HepG2 (cell line): ENCODE results near the gene POLR1D. TPM values are rescaled to one million over a fixed set of nuclear protein-coding genes. Genes with fewer than 3 reads are reported as not detected.

Experiments used
- BATF2 ChIP-seq: sonication (generic); formaldehyde crosslinking; IDR thresholded peaks from 2 replicates; pipeline ENCODE4 v1.8.0; 2022; ENCODE audit warnings: mild to moderate bottlenecking, missing genetic modification reagents, moderate library complexity
- E2F2 ChIP-seq: sonication (generic); formaldehyde crosslinking; IDR thresholded peaks from 2 replicates; pipeline ENCODE4 v1.4.0; 2020; ENCODE audit warnings: missing genetic modification reagents, borderline replicate concordance
- HMG20B ChIP-seq: conservative IDR thresholded peaks from 2 replicates; pipeline ENCODE4 v1.6.1; 2016; ENCODE audit warnings: missing genetic modification reagents, missing compliant biosample characterization
- HNF4A ChIP-seq: sonication (generic); formaldehyde crosslinking; IDR thresholded peaks from 2 replicates; pipeline ENCODE4 v1.4.0; 2020; ENCODE audit warnings: missing genetic modification reagents
- ISL2 ChIP-seq: sonication (generic); formaldehyde crosslinking; IDR thresholded peaks from 2 replicates; pipeline ENCODE4 v1.5.0; 2020; ENCODE audit warnings: missing genetic modification reagents
- MEF2D ChIP-seq: sonication (generic); formaldehyde crosslinking; IDR thresholded peaks from 2 replicates; pipeline ENCODE4 v1.5.1; 2020; ENCODE audit warnings: mild to moderate bottlenecking, missing genetic modification reagents
- MTF1 ChIP-seq: sonication (generic); formaldehyde crosslinking; IDR thresholded peaks from 2 replicates; pipeline ENCODE4 v1.5.0; 2020; ENCODE audit warnings: missing genetic modification reagents
- NAIF1 ChIP-seq: sonication (generic); formaldehyde crosslinking; IDR thresholded peaks from 2 replicates; pipeline ENCODE4 v1.5.0; 2020; ENCODE audit warnings: mild to moderate bottlenecking, missing genetic modification reagents, borderline replicate concordance
- NPAS2 ChIP-seq: sonication (generic); formaldehyde crosslinking; IDR thresholded peaks from 2 replicates; pipeline ENCODE4 v1.8.0; 2022; ENCODE audit warnings: mild to moderate bottlenecking, missing genetic modification reagents, borderline replicate concordance
- NR2F1 ChIP-seq, 2 experiments: fragments of 450-650 bp in 1 of 2; formaldehyde crosslinking in 1 of 2; IDR thresholded peaks; 2 replicates each; pipeline versions ENCODE4 v1.5.0 to v1.6.1; 2016 to 2020; ENCODE audit warnings: mild to moderate bottlenecking in 1 of 2, missing compliant biosample characterization in 1 of 2, missing genetic modification reagents in 1 of 2, moderate library complexity in 1 of 2
- PHF20 ChIP-seq: sonication (generic); formaldehyde crosslinking; IDR thresholded peaks from 2 replicates; pipeline ENCODE4 v1.5.0; 2020; ENCODE audit warnings: mild to moderate bottlenecking, missing genetic modification reagents
- POLR2G ChIP-seq: fragments of 200-400 bp; formaldehyde crosslinking; IDR thresholded peaks from 2 replicates; pipeline ENCODE4 v1.6.1; 2018; ENCODE audit warnings: mild to moderate bottlenecking, low read depth, low read length, moderate library complexity
- RARA ChIP-seq: IDR thresholded peaks from 2 replicates; pipeline ENCODE4 v1.6.1; 2016; ENCODE audit warnings: missing genetic modification reagents, missing compliant biosample characterization
- SMARCE1 ChIP-seq: fragments of 450-650 bp; IDR thresholded peaks from 2 replicates; pipeline ENCODE4 v1.6.1; 2017; ENCODE audit warnings: borderline replicate concordance
- SPEN ChIP-seq: sonication (generic); formaldehyde crosslinking; IDR thresholded peaks from 2 replicates; pipeline ENCODE4 v1.5.1; 2020; ENCODE audit warnings: low read depth, mild to moderate bottlenecking, missing genetic modification reagents
- SSRP1 ChIP-seq: IDR thresholded peaks from 2 replicates; pipeline ENCODE4 v1.6.1; 2016; ENCODE audit warnings: control low read depth
- ZBTB21 ChIP-seq: sonication (generic); formaldehyde crosslinking; IDR thresholded peaks from 2 replicates; pipeline ENCODE4 v1.4.0; 2020; ENCODE audit warnings: missing genetic modification reagents
- ZBTB26 ChIP-seq: IDR thresholded peaks from 2 replicates; pipeline ENCODE4 v1.6.1; 2016; ENCODE audit warnings: missing compliant biosample characterization, missing genetic modification reagents, borderline replicate concordance
- ZBTB7A ChIP-seq: sonication (generic); formaldehyde crosslinking; IDR thresholded peaks from 2 replicates; pipeline ENCODE4 v1.8.0; 2022; ENCODE audit warnings: mild to moderate bottlenecking, missing genetic modification reagents
- ZGPAT ChIP-seq: IDR thresholded peaks from 2 replicates; pipeline ENCODE4 v1.6.1; 2016; ENCODE audit warnings: mild to moderate bottlenecking
- ZNF205 ChIP-seq: IDR thresholded peaks from 2 replicates; pipeline ENCODE4 v1.6.1; 2018; ENCODE audit warnings: missing biosample characterization, missing genetic modification reagents
- ZNF335 ChIP-seq: sonication (generic); formaldehyde crosslinking; IDR thresholded peaks from 2 replicates; pipeline ENCODE4 v1.4.0; 2020; ENCODE audit warnings: missing genetic modification reagents
- ZNF337 ChIP-seq: sonication (generic); formaldehyde crosslinking; IDR thresholded peaks from 2 replicates; pipeline ENCODE4 v1.5.1; 2020; ENCODE audit warnings: missing genetic modification reagents, low read depth, mild to moderate bottlenecking, borderline replicate concordance
- ZNF33A ChIP-seq: sonication (generic); formaldehyde crosslinking; IDR thresholded peaks from 2 replicates; pipeline ENCODE4 v1.5.1; 2020; ENCODE audit warnings: missing genetic modification reagents, mild to moderate bottlenecking, moderate library complexity, borderline replicate concordance
- ZNF430 ChIP-seq: sonication (generic); formaldehyde crosslinking; IDR thresholded peaks from 2 replicates; pipeline ENCODE4 v1.9.0; 2021; ENCODE audit warnings: mild to moderate bottlenecking, missing genetic modification reagents
- ZNF761 ChIP-seq: sonication (generic); formaldehyde crosslinking; conservative IDR thresholded peaks from 2 replicates; pipeline ENCODE4 v1.4.0; 2020; ENCODE audit warnings: mild to moderate bottlenecking, missing genetic modification reagents
- ZNF776 ChIP-seq: sonication (generic); formaldehyde crosslinking; IDR thresholded peaks from 2 replicates; pipeline ENCODE4 v1.4.0; 2020; ENCODE audit warnings: mild to moderate bottlenecking, missing genetic modification reagents
- polyA plus RNA-seq, 8 experiments: library from polyadenylated mRNA; depleted of rRNA in 3 of 8; stranded (reverse) in 7 of 8; unstranded in 1 of 8; fragments of >200 nt; fragmentation: Illumina TruSeq in 4 of 8; extraction: Trizol in 4 of 8; gene quantifications; 2 replicates each; pipeline versions ENCODE4 v1.2.1 to v1.2.3, GENCODE V29; 2011 to 2016; ENCODE audit warnings: low read depth in 4 of 8, missing spikeins in 1 of 8, mixed read lengths in 1 of 8; ENCODE audit not compliant: insufficient read depth in 1 of 8
- total RNA-seq, 5 experiments: library from RNA; depleted of rRNA; stranded (reverse); fragments of >200 nt; fragmentation: Illumina TruSeq; extraction: Trizol; gene quantifications; 2 replicates each; pipeline ENCODE4 v1.2.3, GENCODE V29; 2016; ENCODE audit warnings: low read depth in 1 of 5

Gene POLR1D
- total and polyA plus RNA-seq, 2 of the 13 experiments (the other 11 are each of a cell fraction or from before 2014, with no cell fraction given), result 183 to 490 TPM

- TF ChIP-seq E2F2 (CRISPR knock-in tag) (no peak), ZNF430 (CRISPR knock-in tag) (no peak), ZNF761 (CRISPR knock-in tag) (no peak), RARA (CRISPR knock-in tag) (no peak; the same call in 1 of the 2 replicates), SSRP1 (CRISPR knock-in tag) (no peak), PHF20 (CRISPR knock-in tag) (no peak; the same call in 1 of the 2 replicates), MTF1 (CRISPR knock-in tag) (no peak), NPAS2 (no peak), NAIF1 (CRISPR knock-in tag) (peak; percentile 62; the same call in 1 of the 2 replicates), ZNF776 (CRISPR knock-in tag) (no peak), SPEN (CRISPR knock-in tag) (peak; percentile 48; the same call in 1 of the 2 replicates), ZNF335 (peak; percentile 97), ISL2 (CRISPR knock-in tag) (peak; percentile 54; the same call in 1 of the 2 replicates), ZBTB7A (CRISPR knock-in tag) (no peak), SMARCE1 (no peak), ZNF337 (CRISPR knock-in tag) (no peak), POLR2G (peak; percentile 76), ZBTB26 (CRISPR knock-in tag) (no peak), BATF2 (no peak), NR2F1 (CRISPR knock-in tag; IDR thresholded peaks at IDR 0.05) (no peak), ZBTB21 (CRISPR knock-in tag) (no peak), ZNF205 (no peak), ZGPAT (peak; percentile 45; the same call in 1 of the 2 replicates), HNF4A (CRISPR knock-in tag) (no peak; the same call in 1 of the 2 replicates), HMG20B (CRISPR knock-in tag) (no peak), ZNF33A (CRISPR knock-in tag) (no peak), MEF2D (no peak)
Observed at GRCh38 chr13:27620377-27621115, 1.1 kb upstream of the POLR1D start, which contains the start of gene LNX2 (continued).
